Left lobe of liver (tissue), 2 donors: ENCODE results near the gene PPP1R1A. TPM values are rescaled to one million over a fixed set of nuclear protein-coding genes. Genes with fewer than 3 reads are reported as not detected.

Experiments used
- ATAC-seq: fragments of 200-7000 bp; cut with Tn5 transposase; one replicate; pipeline ENCODE4 v1.9.1; 2020; ENCODE audit warnings: mild to moderate bottlenecking, moderate library complexity
- DNase-seq: peaks from one replicate; pipeline ENCODE4 v3.0.0-alpha.2; 2020; ENCODE audit warnings: low spot score
- total RNA-seq: library from RNA; stranded (reverse); gene quantifications from one replicate; pipeline ENCODE4 v1.2.1, GENCODE V29; 2021
- donor health status: DM: no; HTN: no; CAD: no; lungs with moderate emphysema.
- donor health status: DM: no; HTN: yes; CAD: no.

Gene PPP1R1A
- total RNA-seq, 1 donor from 2014 or later = 60.9 TPM

GRCh38 chr12:54578778-54579177 lies 9.7 kb downstream of the PPP1R1A start:
- DNase-seq (no peak), ATAC-seq (no peak)

DNA sequence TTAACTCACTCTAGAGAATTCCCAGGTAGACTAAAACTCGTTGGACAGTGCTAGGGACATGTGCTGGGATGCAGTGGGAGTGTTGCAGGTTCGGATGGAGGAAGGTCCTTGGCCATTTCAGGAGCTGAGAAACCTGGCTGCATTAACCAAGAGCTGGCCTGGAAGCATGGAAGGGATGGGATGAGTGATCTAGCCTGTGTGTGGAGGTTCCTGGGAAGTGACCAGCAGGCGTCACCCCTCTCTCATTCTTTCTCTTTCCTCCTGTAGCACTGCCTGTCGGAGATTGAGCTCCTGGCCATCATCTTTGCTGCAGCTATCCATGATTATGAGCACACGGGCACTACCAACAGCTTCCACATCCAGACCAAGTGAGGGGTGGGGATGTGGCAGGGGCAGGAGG lies 15.6 kb downstream of the PPP1R1A start:
- DNase-seq (no peak), ATAC-seq (no peak)

DNA sequence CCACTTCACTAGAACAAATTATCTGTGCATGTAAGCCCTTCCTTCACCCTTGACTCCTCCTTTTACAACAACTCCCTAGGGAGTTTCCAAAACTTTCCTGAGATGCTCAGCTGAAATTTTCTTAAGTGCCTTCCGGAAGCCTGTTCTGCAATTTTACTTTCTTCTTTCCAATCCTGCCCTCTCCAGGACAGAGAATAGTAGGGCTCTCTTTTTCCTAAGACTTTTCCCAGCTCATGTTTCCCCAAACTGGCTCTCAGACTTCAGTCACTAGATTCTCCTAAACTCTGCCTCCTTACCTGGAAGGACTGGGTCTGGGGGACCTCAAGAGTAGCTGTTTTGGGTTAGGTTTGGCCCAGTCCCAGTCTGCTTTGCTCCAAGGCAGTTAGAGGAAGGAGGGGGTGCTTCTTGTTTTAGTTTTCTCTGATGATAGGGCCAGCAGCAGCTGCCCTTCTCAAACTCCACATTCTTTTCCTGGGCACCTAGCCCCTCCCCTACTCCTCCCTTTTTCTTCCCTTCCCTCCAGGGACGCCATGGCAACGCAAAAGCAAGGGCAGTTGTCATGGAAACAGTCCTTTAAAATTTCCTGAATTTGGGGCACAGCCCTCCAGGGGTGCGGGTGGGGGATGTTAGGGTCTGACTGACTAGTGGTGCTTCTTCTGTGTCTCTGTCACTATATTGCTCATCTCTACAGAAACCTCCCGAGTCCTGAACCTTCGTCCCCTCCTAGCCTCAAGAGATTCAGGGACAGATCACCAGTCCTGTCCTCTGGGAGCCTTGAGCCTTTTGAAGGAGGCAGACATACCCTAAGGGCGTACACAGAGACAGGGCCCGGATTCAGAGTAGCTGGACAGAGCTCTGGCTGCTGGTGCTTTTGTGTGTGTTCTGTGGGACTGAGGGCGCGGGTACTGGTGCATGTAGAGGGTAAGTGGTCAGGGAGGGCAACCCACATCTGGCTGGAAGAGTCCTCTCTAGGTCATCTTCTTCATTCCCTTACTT lies 17.0 kb downstream of the PPP1R1A start:
- DNase-seq (no peak), ATAC-seq (no peak)

- DNase-seq (no peak), ATAC-seq (no peak)
These were observed 18.4 kb downstream of the PPP1R1A start for GRCh38 chr12:54569995-54570528.

GRCh38 chr12:54569072-54569471 lies 19.4 kb downstream of the PPP1R1A start:
- ATAC-seq = no peak

DNA sequence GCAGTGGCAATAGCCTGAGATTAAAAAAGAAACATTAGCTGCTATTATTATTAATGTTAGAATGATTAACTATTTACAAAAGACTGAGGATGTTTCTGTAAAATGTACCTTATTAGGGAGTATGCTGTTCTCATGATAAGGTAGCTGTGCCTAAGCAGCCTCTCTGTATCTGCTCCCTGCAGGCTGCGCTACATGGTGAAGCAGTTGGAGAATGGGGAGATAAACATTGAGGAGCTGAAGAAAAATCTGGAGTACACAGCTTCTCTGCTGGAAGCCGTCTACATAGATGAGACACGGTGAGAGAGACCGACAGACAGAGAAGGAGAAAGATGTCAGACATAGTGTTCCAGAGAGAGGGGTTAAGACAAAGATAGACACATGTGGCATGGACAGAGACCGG lies 21.7 kb downstream of the PPP1R1A start:
- DNase-seq = no peak
- no peak for ATAC-seq

More at GRCh38 chr12:54569072-54569471, 19.4 kb downstream of the PPP1R1A start:
- DNase-seq = no peak

GRCh38 chr12:54565986-54566544 lies 22.4 kb downstream of the PPP1R1A start:
- DNase-seq = no peak
- ATAC-seq = no peak

DNA sequence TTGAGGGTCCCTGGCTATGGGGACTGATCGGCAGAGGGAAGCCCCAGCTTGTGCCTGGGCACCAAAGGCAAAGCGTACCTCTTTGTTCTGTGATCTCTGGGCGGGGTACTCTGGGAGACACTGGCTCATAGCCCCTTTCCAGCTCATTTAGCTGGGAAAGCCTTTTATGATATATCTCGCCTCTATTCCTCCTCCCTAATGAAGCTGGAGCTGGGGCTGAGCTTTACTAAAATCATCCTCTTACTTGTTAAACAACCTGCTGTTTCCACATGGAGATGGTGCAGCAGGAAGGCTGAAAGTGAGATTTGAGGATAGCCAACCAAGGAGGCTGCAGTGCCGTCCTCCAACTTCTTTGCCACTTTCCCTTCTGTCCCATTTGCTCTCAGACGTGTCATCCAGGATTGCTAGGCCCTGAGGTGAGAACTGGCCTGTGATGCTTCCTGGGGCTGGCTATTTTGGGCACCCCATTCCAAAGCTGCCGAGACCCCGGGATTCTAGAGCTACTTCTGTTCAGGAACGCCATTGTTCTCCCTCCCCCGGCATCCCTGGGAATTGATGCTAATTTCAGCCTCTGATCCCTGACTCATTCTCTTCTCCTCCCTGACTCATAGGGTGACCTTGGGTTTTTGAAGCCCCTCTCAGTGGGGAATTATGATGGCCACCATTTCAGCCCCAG lies 23.0 kb downstream of the PPP1R1A start:
- DNase-seq = no peak

DNA sequence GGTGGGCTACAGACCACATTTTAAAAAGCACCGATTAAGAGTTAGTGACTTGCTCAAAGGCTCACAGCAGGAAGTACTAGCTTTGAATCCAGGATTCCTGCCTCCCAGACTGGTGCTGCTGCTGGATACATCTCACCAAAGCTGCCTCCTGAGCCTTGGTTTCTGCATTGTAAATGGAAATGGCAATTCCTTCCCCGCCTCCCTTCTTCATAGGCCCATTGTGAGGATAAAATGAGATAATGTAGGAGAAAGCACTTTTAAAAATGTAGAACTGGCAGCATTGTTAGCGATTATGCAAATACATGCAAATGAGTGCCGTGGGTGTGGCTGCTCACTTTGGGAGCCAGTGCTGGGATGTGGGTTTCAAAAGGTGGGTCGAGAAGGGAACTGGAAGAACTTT lies 23.7 kb downstream of the PPP1R1A start:
- ATAC-seq (no peak), DNase-seq (no peak)

More for the DNA sequence above, 23.0 kb downstream of the PPP1R1A start:
- no peak for ATAC-seq

GRCh38 chr12:54563787-54564186 lies 24.7 kb downstream of the PPP1R1A start:
- ATAC-seq = no peak
- DNase-seq = no peak

GRCh38 chr12:54562750-54563356 lies 25.6 kb downstream of the PPP1R1A start:
- no peak for DNase-seq
- peak; percentile 44 for ATAC-seq

DNA sequence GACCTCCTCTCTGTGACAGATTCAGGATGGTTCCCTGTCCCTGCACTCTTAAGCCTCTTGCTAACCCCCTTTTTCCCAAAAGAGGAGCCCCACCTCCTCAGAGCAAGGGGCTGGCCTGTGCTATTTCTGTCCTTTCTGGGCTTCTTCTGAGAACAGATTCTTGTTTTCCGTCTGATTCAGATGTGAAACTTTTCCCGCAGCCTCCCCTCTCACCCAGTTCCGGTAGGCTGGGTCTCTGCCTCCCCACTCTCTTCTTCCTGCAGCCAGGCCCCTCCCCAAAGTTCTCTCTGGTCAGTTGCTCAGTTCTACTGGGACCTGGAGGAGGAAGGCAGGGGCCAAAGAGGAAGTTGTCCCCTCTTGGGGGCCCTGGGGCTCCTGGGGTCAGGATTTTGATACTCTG lies 27.3 kb downstream of the PPP1R1A start:
- DNase-seq = no peak
- peak; percentile 44 for ATAC-seq

- ATAC-seq (peak; percentile 83), DNase-seq (peak; percentile 73)
These were observed 28.0 kb downstream of the PPP1R1A start for GRCh38 chr12:54560374-54560858.

GRCh38 chr12:54558759-54559158 lies 29.7 kb downstream of the PPP1R1A start:
- no peak for DNase-seq
- ATAC-seq = no peak

DNA sequence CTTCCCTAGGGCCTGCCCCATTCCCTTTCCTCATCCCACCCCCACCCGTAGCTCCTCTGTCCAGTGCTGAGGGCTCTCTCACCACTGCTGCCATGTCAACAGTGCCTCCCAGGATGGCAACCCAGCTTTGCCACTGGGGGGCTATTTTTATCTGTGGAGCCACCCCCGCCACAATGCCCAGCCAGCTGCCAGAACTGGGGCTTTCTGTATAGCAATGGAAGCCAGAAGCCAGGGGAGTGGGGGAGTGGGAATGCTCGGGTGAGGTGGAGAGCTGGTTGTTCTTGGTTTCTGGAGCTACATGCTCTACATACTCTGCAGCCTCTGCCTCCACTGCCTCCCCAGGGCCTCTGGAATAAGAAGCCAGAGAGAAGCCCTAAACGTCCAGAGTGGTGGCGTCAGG lies 30.1 kb downstream of the PPP1R1A start:
- ATAC-seq = no peak
- DNase-seq = no peak

DNA sequence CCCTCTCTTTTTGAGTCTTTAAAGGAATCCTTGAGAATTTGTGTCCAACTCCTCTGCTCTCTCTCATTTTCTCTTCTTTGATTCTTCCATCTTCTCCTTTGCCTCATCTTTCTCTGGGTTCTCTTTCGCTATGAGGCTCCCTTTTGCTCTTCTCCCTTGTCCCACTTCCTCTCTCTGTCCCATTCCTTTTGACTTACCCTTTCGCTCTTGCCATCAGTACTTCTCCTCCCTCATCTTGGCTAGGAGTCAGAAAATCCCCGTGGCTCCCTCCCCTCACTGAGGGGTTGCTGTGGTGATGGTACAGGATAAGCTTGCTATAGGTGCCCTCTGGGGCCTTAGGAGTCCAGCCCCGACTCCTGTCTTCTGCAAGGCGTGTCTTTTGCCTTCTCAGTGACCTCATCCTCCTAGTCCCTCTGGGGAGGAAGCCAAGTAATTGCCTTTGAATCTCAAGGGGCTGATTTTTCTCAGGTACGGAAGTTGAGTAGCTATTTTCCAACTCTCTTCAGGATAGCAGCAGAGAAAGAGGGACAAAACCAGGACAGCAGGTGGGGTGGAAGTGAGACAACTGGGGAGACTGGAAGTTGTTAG lies 32.7 kb downstream of the PPP1R1A start:
- ATAC-seq (no peak), DNase-seq (no peak)

- DNase-seq = no peak
- peak; percentile 7 for ATAC-seq
These were observed 38.5 kb downstream of the PPP1R1A start for GRCh38 chr12:54549774-54550451.

GRCh38 chr12:54546511-54546910 lies 41.9 kb downstream of the PPP1R1A start:
- ATAC-seq = no peak
- no peak for DNase-seq

DNA sequence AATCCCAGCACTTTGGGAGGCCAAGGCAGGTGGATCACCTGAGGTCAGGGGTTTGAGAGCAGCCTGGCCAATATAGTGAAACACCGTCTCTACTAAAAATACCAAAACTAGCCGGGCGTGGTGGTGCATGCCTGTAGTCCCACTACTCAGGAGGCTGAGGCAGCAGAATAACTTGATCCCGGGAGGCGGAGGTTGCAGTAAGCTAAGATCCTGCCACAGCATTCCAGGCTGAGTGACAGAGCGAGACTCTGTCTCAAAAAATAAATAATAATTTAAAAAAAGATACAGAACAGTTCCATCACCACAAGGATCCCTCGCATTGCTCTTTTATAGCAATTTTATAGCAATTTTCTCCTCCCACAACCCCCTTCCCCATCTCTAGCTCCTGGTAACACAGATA lies 43.7 kb downstream of the PPP1R1A start:
- ATAC-seq = no peak

DNA sequence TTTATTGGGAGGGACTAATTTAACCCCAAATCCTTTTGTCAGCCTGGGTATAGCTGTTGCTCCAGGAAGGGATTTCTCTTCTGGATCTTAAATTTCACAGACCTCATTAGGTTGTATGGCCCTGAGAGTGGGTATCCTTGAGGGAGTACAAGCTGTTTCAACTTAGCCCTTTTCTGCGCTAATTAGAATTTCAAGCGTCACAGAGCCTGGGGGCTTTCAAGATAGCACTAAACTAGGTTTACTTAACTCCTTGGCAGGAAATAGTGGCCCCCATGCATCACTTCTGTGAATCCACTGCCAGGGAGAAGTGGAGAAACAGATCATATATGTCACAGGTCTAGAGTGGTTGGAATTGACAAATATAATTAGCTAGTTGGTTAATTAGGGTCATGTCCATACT lies 44.9 kb downstream of the PPP1R1A start:
- DNase-seq (no peak), ATAC-seq (no peak)

More for the DNA sequence above, 43.7 kb downstream of the PPP1R1A start:
- DNase-seq = no peak
